K562 (cell line): Measurements from ENCODE around the gene CPEB1. TPM values are rescaled to one million over a fixed set of nuclear protein-coding genes. Genes with fewer than 3 reads are reported as not detected.

ENCODE experiments used
- CBFA2T3 ChIP-seq: fragments of 450-650 bp; IDR thresholded peaks from 2 replicates; pipeline ENCODE4 v1.6.1; 2017
- CHD7 ChIP-seq: fragments of 200-600 bp; sonication (generic); IDR thresholded peaks from one replicate; pipeline ENCODE4 v1.6.1; 2012; ENCODE audit warnings: mild to moderate bottlenecking, low read depth, low read length, inconsistent platforms
- ETS2 ChIP-seq: IDR thresholded peaks from 2 replicates; pipeline ENCODE4 v1.6.1; 2016; ENCODE audit warnings: borderline replicate concordance, missing genetic modification characterization, mild to moderate bottlenecking, moderate library complexity, missing compliant biosample characterization; ENCODE audit not compliant: poor library complexity, severe bottlenecking
- GMEB1 ChIP-seq: fragments of 250-450 bp; sonication (Bioruptor Pico); IDR thresholded peaks from 2 replicates; pipeline ENCODE4 v1.4.0; 2020; ENCODE audit warnings: mild to moderate bottlenecking
- L3MBTL2 ChIP-seq: fragments of 450-650 bp; IDR thresholded peaks from 2 replicates; pipeline ENCODE4 v1.6.1; 2016; ENCODE audit warnings: mild to moderate bottlenecking, moderate library complexity
- SMARCA4 ChIP-seq: fragments of 450-650 bp; IDR thresholded peaks from 2 replicates; pipeline ENCODE4 v1.6.1; 2016
- TAL1 ChIP-seq: fragments of 450-650 bp; IDR thresholded peaks from 2 replicates; pipeline ENCODE4 v1.6.1; 2016; ENCODE audit warnings: mild to moderate bottlenecking
- U2AF2 ChIP-seq: fragments of 200-400 bp; formaldehyde crosslinking; optimal IDR thresholded peaks from 2 replicates; pipeline ENCODE3; 2017; ENCODE audit warnings: low read depth, mild to moderate bottlenecking, low read length
- XRCC5 ChIP-seq: fragments of 200-400 bp; formaldehyde crosslinking; IDR thresholded peaks from 2 replicates; pipeline ENCODE4 v1.6.1; 2017; ENCODE audit warnings: low read depth, mild to moderate bottlenecking, low read length
- ZFP36 ChIP-seq: fragments of 150-350 bp; IDR thresholded peaks from 2 replicates; pipeline ENCODE4 v1.6.1; 2018; ENCODE audit warnings: low read length, low read depth; ENCODE audit not compliant: partially characterized antibody
- ZNF133 ChIP-seq: fragments of 250-450 bp; sonication (Bioruptor Pico); IDR thresholded peaks from 2 replicates; pipeline ENCODE4 v1.4.0; 2020; ENCODE audit warnings: mild to moderate bottlenecking
- polyA plus RNA-seq, 8 experiments: library from polyadenylated mRNA; depleted of rRNA in 4 of 8; stranded (reverse) in 5 of 8; unstranded in 3 of 8; fragments of >200 nt; fragmentation: Nextera tagmentation in 2 of 8; fragmentation: Illumina TruSeq in 1 of 8; extraction: Ambion mirVana in 2 of 8; extraction: Trizol in 1 of 8; gene quantifications; 2 replicates each; pipeline versions ENCODE4 v1.2.1 to v1.2.3, GENCODE V29; 2011 to 2014; ENCODE audit warnings: inconsistent platforms in 1 of 8, missing spikeins in 1 of 8
- total RNA-seq, 7 experiments: library from RNA; depleted of rRNA in 6 of 7; stranded (reverse); fragments of >200 nt in 6 of 7; fragmentation: Illumina TruSeq in 2 of 7; extraction: Trizol in 2 of 7; gene quantifications; 2 replicates each; pipeline versions ENCODE4 v1.2.1 to v1.2.3, GENCODE V29; 2011 to 2021; ENCODE audit warnings: low replicate concordance in 1 of 7

Gene CPEB1
- total and polyA plus RNA-seq, 9 of the 15 experiments (the other 6 are each of a cell fraction or from before 2014, with no cell fraction given), result 2.2 to 13.4 (median 9.7) TPM

DNA sequence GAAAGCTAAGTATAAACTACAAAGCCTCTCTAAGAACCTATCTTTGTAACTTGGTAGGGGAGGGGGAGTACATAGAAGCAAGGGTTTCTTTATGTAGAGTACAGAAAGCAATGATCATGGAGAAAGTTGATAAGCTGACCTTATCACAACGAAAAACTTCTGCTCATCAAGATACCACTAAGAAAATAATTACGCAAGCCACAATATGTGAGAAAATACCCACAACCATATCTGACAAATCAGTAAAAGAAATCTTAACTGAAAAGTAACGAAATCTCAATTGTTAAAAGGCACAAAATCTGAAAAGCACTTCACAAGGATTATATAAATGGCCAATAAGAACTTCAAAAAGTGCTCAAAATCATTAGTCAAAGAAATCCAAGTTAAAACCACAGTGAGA, 71.8 kb downstream of the CPEB1 start (continued):
- TF ChIP-seq CHD7 (no peak), ETS2 (tag) (no peak), SMARCA4 (peak; percentile 19; the same call in 1 of the 2 replicates), CBFA2T3 (peak; percentile 58), TAL1 (peak; percentile 56), U2AF2 (no peak), ZFP36 (no peak), L3MBTL2 (no peak), ZNF133 (CRISPR knock-in tag) (no peak), GMEB1 (CRISPR knock-in tag) (no peak), XRCC5 (no peak)
